Uterus (tissue), 2 donors: ENCODE data around the gene ACOT11.

ENCODE experiments used
- CTCF ChIP-seq, 4 experiments: fragments of 200-600 bp in 2 of 4; fragments of 450-650 bp in 2 of 4; sonication (generic) in 2 of 4; IDR thresholded peaks; one replicate each; pipeline ENCODE4 v1.5.1; 2016 to 2019; ENCODE audit warnings: antibody characterized with exemption in 4 of 4, mild to moderate bottlenecking in 2 of 4, moderate library complexity in 1 of 4
- POLR2A ChIP-seq, 2 donors: fragments of 450-650 bp; IDR thresholded peaks; one replicate each; pipeline ENCODE4 v1.6.1; 2016; ENCODE audit warnings: antibody characterized with exemption in 2 of 2, mild to moderate bottlenecking in 1 of 2, moderate library complexity in 1 of 2

GRCh38 chr1:54571326-54571725, 23.3 kb downstream of the ACOT11 start:
- no peak for TF ChIP-seq CTCF (IDR thresholded peaks at IDR 0.05)
- TF ChIP-seq POLR2A (IDR thresholded peaks at IDR 0.05), result no peak
